HEK293T (cell line): ENCODE measurements around the gene C1orf105.

Experiments
- BHLHE40 ChIP-seq: fragments of 450-650 bp; IDR thresholded peaks from 2 replicates; pipeline ENCODE4 v1.6.1; 2016; ENCODE audit warnings: mild to moderate bottlenecking, moderate library complexity, borderline replicate concordance
- HDGF ChIP-seq: fragments of 450-650 bp; IDR thresholded peaks from 2 replicates; pipeline ENCODE4 v1.6.1; 2017; ENCODE audit warnings: antibody characterized with exemption, borderline replicate concordance
- L3MBTL2 ChIP-seq: fragments of 450-650 bp; conservative IDR thresholded peaks from 2 replicates; pipeline ENCODE4 v1.6.1; 2016; ENCODE audit warnings: mild to moderate bottlenecking

DNA sequence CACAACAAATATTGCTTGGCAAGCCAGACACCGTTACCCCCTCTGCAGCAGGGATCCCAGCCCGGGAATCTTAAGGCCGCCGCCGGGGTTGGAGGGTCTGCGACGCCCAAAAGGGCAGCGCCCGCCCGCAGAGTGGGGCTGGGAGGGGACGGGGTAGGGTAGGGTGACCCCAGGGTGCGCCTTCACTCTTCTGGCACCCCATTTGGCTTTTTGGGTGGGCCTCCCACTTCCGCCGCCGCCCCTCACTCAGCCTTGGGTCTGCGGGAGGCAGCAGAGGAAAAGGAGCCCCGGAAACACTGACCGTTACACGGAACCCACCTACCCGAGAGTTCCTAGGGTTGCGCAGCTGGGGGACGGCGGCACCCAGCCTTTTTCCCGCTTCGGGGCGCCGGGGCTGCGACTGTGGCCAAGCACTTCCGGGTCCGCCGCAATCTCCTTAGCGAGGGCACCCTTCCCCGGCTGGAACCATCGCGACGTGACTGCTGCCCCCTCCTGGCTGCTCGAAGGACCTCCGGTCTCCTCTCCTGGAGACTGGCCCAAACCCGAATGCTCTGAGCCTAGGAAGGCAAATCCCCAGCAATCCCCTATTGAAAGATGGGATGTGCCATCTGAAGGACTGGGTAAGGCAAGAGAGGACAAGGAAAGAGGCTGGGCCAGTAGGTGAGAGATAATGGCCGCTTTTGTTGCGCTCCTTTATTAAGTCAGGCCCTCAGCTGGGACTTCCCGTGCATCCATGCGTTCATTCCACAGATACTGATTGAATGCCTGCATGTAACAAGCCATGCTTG lies 23.4 kb downstream of the C1orf105 start, which contains the start of gene PIGC:
- TF ChIP-seq HDGF (no peak), L3MBTL2 (0 out of 2 replicates have a peak, but pooled peaks have one; percentile 26), BHLHE40 (no peak)
